Measurements from ENCODE around the gene TMEM52B. TPM values are rescaled to one million over a fixed set of nuclear protein-coding genes. Genes with fewer than 3 reads are reported as not detected.

The TMEM52B gene
- total RNA-seq, 3 donors from 2014 or later: 0.33 to 0.44 TPM; not detected in 1

DNA sequence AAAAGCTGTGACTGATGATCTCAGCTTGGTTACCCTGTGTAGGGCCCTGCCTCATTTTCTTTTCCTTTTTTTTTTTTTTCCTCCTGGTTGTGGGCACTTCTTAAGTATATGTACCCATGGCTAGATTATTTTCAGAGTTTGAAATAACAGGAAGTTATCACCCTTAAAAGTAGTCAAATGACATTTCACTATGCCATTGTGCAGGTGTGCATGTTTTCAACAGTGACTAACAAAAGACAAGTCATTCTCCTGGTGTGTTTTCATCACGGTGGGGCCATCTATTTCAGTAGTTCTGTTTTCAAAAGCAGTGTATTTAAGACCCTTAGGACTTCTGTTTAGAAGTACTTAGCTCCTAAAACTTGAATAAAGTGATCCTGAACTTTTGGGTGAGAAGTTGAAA is 48.8 kb downstream of the TMEM52B start:
- intact Hi-C loops (cut with DNase I; ENCODE audit: low total_unique reads): no loop called here
- no peaks in the 10 kb centered on the region for H3K4me1 ChIP-seq
- no peak for TF ChIP-seq POLR2A (IDR thresholded peaks at IDR 0.05)
- TF ChIP-seq CTCF (IDR thresholded peaks at IDR 0.05): no peak
- TF ChIP-seq POLR2AphosphoS5 (IDR thresholded peaks at IDR 0.05): no peak
- H3K27ac ChIP-seq: no peak overlapping the region
- DNase-seq (ENCODE audit: low spot score in 2 of 2): no peak
- no peak overlapping the region for H3K4me3 ChIP-seq
- no peaks in the 10 kb centered on the region for H3K27me3 ChIP-seq
- no peaks in the 10 kb centered on the region for H3K36me3 ChIP-seq
- H3K9me3 ChIP-seq: no peaks in the 10 kb centered on the region

- intact Hi-C loops (cut with DNase I; ENCODE audit: low total_unique reads): no loop called here
- H3K36me3 ChIP-seq: no peaks in the 10 kb centered on the region
- H3K4me1 ChIP-seq: no peaks in the 10 kb centered on the region
- no peak overlapping the region for H3K27ac ChIP-seq
- H3K27me3 ChIP-seq: no peaks in the 10 kb centered on the region
- H3K9me3 ChIP-seq: peaks cover 6 to 8% of the 10 kb centered on the region in 2 donors
- DNase-seq (ENCODE audit: low spot score in 2 of 2): no peak
- no peak for TF ChIP-seq POLR2A (IDR thresholded peaks at IDR 0.05)
- H3K4me3 ChIP-seq: no peak overlapping the region
Observed at GRCh38 chr12:10234562-10234961, 55.7 kb downstream of the TMEM52B start.

DNA sequence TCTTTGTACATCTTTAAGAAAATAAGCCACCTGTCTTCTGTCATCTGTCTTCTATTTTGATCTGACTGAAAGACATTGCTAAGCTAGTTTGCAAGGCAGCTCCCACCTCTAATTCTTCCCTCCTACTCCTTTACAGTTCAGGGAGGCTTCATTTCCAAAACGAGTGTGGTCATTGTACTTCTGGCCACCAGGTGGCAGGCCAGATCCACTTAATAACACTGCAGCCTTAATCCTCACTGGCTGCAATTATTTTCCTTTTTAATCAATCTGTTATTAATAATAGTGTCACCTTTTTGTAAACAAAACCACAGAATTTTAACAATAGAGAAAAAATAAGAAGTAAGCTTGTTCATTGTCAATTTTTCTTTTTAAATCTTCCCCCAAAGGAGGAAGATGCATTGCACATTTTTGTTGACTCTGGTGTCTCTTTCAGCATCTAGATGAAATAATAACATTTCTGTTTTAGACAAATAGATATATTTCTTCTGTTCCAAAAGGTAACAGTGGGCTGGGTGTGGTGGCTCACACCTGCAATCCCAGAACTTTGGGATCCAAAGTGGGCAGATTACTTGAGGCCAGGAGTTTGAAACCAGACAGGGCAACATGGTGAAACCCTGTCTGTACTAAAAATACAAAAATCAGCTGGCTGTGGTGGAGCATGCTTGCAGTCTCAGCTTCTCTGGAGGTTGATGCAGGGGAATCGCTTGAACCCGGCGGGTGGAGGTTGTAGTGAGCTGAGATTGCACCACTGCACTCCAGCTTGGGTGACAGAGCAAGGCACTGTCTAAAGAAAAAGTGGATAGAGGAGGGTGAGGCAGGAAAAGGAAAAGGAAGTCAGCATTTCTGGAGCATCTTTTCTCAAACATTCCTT is 57.2 kb downstream of the TMEM52B start:
- H3K36me3 ChIP-seq: no peaks in the 10 kb centered on the region
- no peak for DNase-seq (ENCODE audit: low spot score in 2 of 2)

GRCh38 chr12:10236720-10237119 is 57.9 kb downstream of the TMEM52B start:
- no peak overlapping the region for H3K27ac ChIP-seq
- DNase-seq (ENCODE audit: low spot score in 2 of 2): no peak
- TF ChIP-seq CTCF (IDR thresholded peaks at IDR 0.05): no peak
- TF ChIP-seq POLR2A (IDR thresholded peaks at IDR 0.05): no peak
- no peak for TF ChIP-seq POLR2AphosphoS5 (IDR thresholded peaks at IDR 0.05)
- intact Hi-C loops (cut with DNase I; ENCODE audit: low total_unique reads): no loop called here
- H3K36me3 ChIP-seq: no peaks in the 10 kb centered on the region
- peaks cover 6 to 8% of the 10 kb centered on the region in 2 donors for H3K9me3 ChIP-seq
- H3K4me1 ChIP-seq: no peaks in the 10 kb centered on the region
- no peaks in the 10 kb centered on the region for H3K27me3 ChIP-seq
- H3K4me3 ChIP-seq: no peak overlapping the region

More for the DNA sequence above, 57.2 kb downstream of the TMEM52B start:
- peak; percentile 69 to 96 (median 82) for TF ChIP-seq CTCF (IDR thresholded peaks at IDR 0.05)
- TF ChIP-seq POLR2A (IDR thresholded peaks at IDR 0.05): no peak
- no peak for TF ChIP-seq POLR2AphosphoS5 (IDR thresholded peaks at IDR 0.05)
- no peaks in the 10 kb centered on the region for H3K4me1 ChIP-seq
- no peak overlapping the region for H3K4me3 ChIP-seq
- intact Hi-C loops (cut with DNase I; ENCODE audit: low total_unique reads): no loop called here
- H3K9me3 ChIP-seq: peaks cover 6 to 8% of the 10 kb centered on the region in 2 donors
- H3K27me3 ChIP-seq: no peaks in the 10 kb centered on the region
- H3K27ac ChIP-seq: no peak overlapping the region

GRCh38 chr12:10238526-10238925 is 59.7 kb downstream of the TMEM52B start:
- intact Hi-C loops (cut with DNase I; ENCODE audit: low total_unique reads): no loop called here
- Histone ChIP-seq H3K9me3 (peaks cover 6 to 8% of the 10 kb centered on the region in 2 donors), H3K36me3 (no peaks in the 10 kb centered on the region)

More at GRCh38 chr12:10238526-10238925, 59.7 kb downstream of the TMEM52B start:
- no peak for DNase-seq (ENCODE audit: low spot score in 2 of 2)
- H3K4me3 ChIP-seq: no peak overlapping the region
- no peak for TF ChIP-seq POLR2AphosphoS5 (IDR thresholded peaks at IDR 0.05)
- no peak for TF ChIP-seq POLR2A (IDR thresholded peaks at IDR 0.05)
- no peak for TF ChIP-seq CTCF (IDR thresholded peaks at IDR 0.05)
- H3K4me1 ChIP-seq: no peaks in the 10 kb centered on the region
- H3K27ac ChIP-seq: no peak overlapping the region
- H3K27me3 ChIP-seq: no peaks in the 10 kb centered on the region

Measured in breast epithelium (tissue), 4 donors.